HG03442 (cell line): ENCODE results near the gene PRR30.
A peak's percentile ranks its signal among the peaks of the same experiment; 100 is the strongest.
"Not testable (repeated sequence)": the region's sequence is repeated elsewhere in the genome, so short reads cannot be mapped to it uniquely, and the experiment has no call there.

Experiments used
- ATAC-seq: cut with Tn5 transposase; IDR thresholded peaks from one replicate; pipeline ENCODE4 v1.9.1; 2021; ENCODE audit warnings: mild to moderate bottlenecking, moderate library complexity; ENCODE audit not compliant: unreplicated experiment

The PRR30 gene

DNA sequence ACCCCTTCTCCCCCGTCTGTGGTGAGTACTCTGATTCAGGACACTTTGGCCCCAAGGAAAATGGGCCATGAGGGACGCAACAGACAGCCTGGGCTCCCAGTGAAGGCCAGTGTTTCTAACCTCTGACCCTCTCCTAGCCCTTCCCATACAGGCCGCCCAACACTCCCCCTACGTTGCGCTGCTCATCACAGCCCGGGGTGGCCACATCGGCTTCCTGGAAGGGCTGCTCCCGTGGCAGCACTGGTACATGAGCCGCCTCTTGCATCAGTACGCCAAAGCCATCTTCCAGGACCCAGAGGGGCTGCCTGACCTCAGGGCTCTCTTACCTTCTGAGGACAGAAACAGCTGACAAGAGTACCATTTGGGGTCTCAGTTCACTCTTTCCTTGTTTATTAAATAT is 8.8 kb downstream of the PRR30 start:
- no peak for ATAC-seq

DNA sequence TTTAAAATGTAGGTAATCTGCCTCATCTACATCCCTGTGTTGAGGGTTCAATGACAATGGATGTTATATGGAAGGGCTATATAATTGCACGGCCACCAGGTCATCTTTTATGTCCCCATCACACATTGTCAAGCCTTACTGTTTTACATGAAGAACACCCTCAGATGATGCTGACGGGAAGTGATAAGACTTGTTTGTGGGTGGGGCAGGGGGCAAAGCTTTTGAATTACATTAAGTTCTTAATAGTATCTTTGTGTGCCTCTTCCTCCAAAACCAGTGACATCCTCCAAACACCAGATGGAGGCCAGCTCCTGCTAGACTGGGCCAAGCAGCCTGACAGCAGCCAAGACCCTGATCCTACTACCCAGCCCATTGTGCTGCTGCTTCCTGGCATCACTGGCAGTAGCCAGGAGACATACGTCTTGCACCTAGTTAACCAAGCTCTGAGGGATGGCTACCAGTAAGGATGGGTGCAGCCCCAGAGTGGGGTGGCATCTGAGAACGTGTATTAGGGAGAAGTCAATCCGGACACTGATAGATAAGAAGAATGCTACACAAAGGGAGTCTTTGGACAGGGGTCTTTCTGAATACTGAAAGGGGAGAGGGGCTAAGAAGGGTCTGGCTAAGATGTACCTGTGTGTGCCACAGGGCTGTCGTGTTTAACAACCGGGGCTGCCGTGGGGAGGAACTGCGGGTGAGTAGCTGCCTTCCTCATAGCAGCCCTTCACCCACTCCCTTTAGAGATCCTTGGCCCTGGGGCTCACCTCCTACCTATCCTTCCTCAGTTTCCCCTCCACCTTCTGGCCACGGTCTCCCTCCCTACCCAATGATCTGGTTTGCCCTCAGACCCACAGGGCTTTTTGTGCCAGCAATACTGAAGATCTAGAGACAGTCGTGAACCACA is 10.3 kb downstream of the PRR30 start:
- no peak for ATAC-seq

GRCh38 chr2:27127883-27128667 is 11.1 kb downstream of the PRR30 start:
- ATAC-seq = no peak

- no peak for ATAC-seq
Measured at GRCh38 chr2:27126252-27126710, 12.9 kb downstream of the PRR30 start.

DNA sequence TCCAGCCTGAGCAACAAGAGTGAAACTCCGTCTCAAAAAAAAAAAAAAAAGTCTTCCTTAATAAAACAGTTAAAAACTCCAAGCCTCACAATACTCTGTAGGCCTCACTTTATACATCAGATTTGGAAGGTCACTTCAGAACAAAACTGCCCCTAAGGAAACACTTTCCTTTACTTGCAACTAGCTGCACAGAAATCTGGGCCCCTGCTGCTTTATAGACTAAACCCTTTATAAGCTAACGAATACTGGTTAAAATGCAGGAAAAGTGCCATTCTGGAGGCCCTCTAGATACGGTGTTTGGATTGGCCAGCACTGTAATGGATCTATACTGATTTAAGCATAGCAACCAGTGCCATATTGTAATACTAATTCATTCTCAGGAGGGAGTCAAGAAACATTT is 14.1 kb downstream of the PRR30 start:
- ATAC-seq = no peak

- ATAC-seq = peak; percentile 50
Measured at GRCh38 chr2:27123302-27124150, 15.7 kb downstream of the PRR30 start, which contains the start of gene ABHD1. TSS of gene ABHD1 (plus strand) at chr2:27123815. CDS start at chr2:27123949, 134 bp downstream.

GRCh38 chr2:27122791-27123190 is 16.4 kb downstream of the PRR30 start:
- no peak for ATAC-seq

GRCh38 chr2:27121906-27122305 is 17.3 kb downstream of the PRR30 start:
- no peak for ATAC-seq

GRCh38 chr2:27119330-27119670 is 19.9 kb downstream of the PRR30 start:
- not testable (repeated sequence) for ATAC-seq

GRCh38 chr2:27118525-27119329 is 20.5 kb downstream of the PRR30 start, which contains the start of gene CGREF1:
TSS of gene CGREF1 (minus strand) at chr2:27119128. CDS start at chr2:27104366, 14,762 bp downstream.
- ATAC-seq = no peak

GRCh38 chr2:27117995-27118524 is 21.1 kb downstream of the PRR30 start:
- ATAC-seq = no peak

GRCh38 chr2:27115519-27115918 is 23.7 kb downstream of the PRR30 start:
- ATAC-seq = no peak

- ATAC-seq = not testable (repeated sequence)
Measured at GRCh38 chr2:27111392-27112078, 27.7 kb downstream of the PRR30 start.

GRCh38 chr2:27110603-27111352 is 28.4 kb downstream of the PRR30 start:
- ATAC-seq = not testable (repeated sequence)

DNA sequence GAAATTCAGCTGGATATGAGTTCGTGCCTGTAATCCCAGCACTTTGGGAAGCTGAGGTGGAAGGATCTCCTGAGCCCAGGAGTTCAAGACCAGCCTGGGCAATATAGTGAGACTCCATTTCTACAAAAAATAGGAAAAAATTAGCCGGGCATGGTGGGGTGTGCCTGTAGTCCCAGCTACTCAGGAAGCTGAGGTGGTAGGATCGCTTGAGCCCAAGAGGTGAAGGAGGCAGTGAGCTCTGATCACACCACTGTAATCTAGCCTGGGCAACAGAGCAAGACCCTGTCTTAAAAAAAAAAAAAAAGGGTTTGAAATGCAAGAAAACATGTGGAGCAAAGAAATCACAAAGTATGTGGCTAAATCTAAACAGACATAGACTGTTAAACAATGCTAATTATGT is 30.1 kb downstream of the PRR30 start:
- ATAC-seq = no peak

DNA sequence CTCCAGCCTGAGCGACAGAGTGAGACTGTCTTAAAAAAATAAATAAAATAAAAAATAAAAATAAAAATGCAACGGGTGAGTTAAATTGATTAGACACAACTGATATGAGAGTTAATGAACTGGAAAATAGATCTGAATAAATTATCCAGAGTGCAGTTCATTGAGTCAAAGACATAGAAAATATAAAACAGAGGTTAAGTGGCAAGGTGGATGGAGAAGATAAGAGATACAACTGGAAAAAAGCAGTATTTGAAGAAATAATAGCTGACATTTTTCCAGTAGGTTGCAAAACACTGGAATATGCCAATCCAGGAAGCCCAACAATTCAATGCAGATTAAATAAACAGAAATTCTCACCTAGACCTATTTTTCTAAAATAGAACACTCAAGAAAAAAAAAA is 31.0 kb downstream of the PRR30 start:
- no peak for ATAC-seq

DNA sequence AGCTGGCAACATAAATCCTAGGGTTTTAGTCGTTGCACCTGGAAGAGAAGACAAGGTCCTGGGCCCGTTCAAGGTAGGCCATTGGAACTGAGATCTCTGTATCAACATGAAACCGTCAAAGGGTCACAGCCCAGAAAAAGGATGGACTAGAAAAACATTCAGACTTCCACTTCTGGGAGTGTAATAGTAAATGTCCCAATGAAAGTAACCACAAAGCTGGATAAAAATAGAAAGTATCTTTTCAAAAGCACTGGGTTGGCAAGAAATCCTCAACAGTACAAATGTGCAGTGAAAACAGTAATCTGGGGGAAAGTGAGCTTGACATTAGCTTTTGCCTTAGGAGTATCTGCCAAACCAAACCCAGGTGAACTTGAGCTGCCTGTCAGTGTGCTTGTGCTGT is 33.2 kb downstream of the PRR30 start:
- ATAC-seq = no peak

GRCh38 chr2:27102329-27102728 is 36.9 kb downstream of the PRR30 start:
- no peak for ATAC-seq
